NCI-H748 (cell line): Measurements from ENCODE around the gene STXBP6.

Experiments
- DNase-seq: peaks from one replicate; lab custom pipeline; 2025; ENCODE audit not compliant: unreplicated experiment; lab: John Stamatoyannopoulos, UW

The STXBP6 gene

GRCh38 chr14:25019892-25020291, 30.1 kb downstream of the STXBP6 start:
- DNase-seq = no peak

GRCh38 chr14:25017562-25017961, 32.4 kb downstream of the STXBP6 start:
- no peak for DNase-seq

GRCh38 chr14:25015761-25016160, 34.2 kb downstream of the STXBP6 start:
- no peak for DNase-seq

GRCh38 chr14:25014440-25014839, 35.5 kb downstream of the STXBP6 start:
- no peak for DNase-seq

GRCh38 chr14:25011095-25011494, 38.9 kb downstream of the STXBP6 start:
- no peak for DNase-seq

GRCh38 chr14:25010471-25010870, 39.5 kb downstream of the STXBP6 start:
- no peak for DNase-seq

GRCh38 chr14:25009891-25010290, 40.1 kb downstream of the STXBP6 start:
- DNase-seq = no peak

- DNase-seq = peak; percentile 4
Measured at GRCh38 chr14:25007832-25008231, 42.1 kb downstream of the STXBP6 start.

- peak; percentile 15 for DNase-seq
Measured at GRCh38 chr14:25006961-25007795, 42.8 kb downstream of the STXBP6 start.

- DNase-seq = no peak
Measured at GRCh38 chr14:25006031-25006430, 43.9 kb downstream of the STXBP6 start.

GRCh38 chr14:25004389-25004809, 45.5 kb downstream of the STXBP6 start:
- DNase-seq = no peak

GRCh38 chr14:25003537-25003936, 46.4 kb downstream of the STXBP6 start:
- no peak for DNase-seq

- no peak for DNase-seq
Measured at GRCh38 chr14:25001601-25002000, 48.3 kb downstream of the STXBP6 start.

GRCh38 chr14:25001156-25001555, 48.8 kb downstream of the STXBP6 start:
- no peak for DNase-seq

- no peak for DNase-seq
Measured at GRCh38 chr14:24999157-24999556, 50.8 kb downstream of the STXBP6 start.

- no peak for DNase-seq
Measured at GRCh38 chr14:24996930-24997725, 52.8 kb downstream of the STXBP6 start.

- DNase-seq = no peak
Measured at GRCh38 chr14:24995016-24995415, 54.9 kb downstream of the STXBP6 start.

- DNase-seq = no peak
Measured at GRCh38 chr14:24993631-24994030, 56.3 kb downstream of the STXBP6 start.

GRCh38 chr14:24992624-24993360, 57.2 kb downstream of the STXBP6 start:
- no peak for DNase-seq

- no peak for DNase-seq
Measured at GRCh38 chr14:24991821-24992220, 58.1 kb downstream of the STXBP6 start.

- DNase-seq = no peak
Measured at GRCh38 chr14:24991288-24991687, 58.7 kb downstream of the STXBP6 start.
